HG03175 (cell line): Measurements from ENCODE around the gene ZNF445.
"Not testable (repeated sequence)": the region's sequence is repeated elsewhere in the genome, so short reads cannot be mapped to it uniquely, and the experiment has no call there.

Experiments
- ATAC-seq: cut with Tn5 transposase; IDR thresholded peaks from one replicate; pipeline ENCODE4 v1.9.1; 2021; ENCODE audit warnings: mild to moderate bottlenecking, moderate library complexity; ENCODE audit not compliant: unreplicated experiment

Gene ZNF445

DNA sequence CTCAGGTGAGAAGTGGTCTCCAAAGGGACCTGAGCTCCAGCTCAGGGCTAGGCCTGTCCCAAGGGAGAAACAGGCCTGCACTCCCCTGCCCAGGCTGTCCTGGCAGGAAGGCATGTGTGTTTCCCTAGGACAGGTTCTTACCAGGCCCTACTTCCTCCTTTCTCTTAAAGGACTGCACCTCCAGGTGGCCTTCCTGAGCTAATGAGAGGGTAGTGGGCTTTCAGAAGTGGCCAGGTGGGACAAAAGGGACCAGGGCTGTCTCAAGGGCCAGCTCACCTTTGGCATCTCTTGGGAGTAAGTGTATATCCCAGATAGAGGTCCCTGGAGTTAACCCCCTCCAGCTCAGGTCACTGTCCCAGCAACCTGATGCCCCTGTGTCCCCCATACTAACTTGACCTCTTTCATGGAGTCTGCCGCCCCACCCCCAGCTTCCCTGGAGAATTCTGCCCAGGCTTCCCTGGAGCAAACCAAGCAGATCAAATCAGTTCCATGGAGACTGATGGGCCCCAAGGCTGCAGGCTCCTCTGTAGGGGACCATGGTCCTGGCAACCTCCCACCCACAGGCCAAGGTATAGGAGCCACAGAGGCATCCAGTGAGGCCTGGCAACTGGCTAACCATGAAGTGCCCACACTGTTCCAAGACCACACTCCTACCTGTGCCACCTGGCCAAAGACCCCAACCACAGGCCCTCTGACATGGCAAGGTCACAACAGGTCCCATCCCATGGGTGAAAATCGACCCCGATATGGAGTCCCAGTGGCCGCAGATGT lies 67.6 kb downstream of the ZNF445 start:
- no peak for ATAC-seq

DNA sequence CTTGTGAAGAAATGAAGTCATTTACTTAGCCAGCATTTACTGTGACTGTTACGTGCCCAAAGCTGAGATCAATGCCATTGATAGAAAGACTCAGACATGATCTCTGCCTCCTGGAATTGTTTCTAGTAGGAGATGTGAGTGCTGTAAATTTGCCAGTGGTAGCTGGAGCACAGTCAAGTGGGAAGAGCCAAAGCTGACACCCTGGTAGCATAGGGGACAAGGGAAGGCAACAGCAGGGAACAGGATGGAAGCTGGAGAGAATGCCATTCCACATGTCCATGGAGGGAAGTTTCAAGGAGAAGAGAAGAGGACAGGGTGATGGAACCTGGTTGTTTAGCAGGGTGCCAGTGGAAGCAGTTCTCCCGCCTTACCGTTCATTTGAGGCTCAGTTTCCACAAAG lies 74.9 kb downstream of the ZNF445 start:
- ATAC-seq: no peak

DNA sequence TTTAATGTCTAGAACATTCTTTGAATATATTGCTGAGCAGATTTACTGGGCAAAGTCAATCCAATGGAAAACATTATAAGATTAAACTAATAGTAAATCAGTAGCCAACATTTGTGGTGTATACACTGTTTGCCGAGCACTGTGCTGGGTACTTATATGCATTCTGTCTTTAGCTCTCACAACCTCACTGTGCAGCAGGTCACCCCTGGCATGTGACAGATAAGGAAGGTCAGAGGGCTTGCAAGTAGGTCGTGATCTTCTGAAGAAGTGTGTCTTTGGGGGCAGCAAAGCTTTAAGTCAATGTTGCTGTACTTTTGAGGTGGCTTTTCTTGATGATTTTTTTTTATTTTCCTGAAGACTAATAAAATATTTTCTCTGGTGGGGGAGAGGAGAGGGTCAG lies 76.7 kb downstream of the ZNF445 start:
- no peak for ATAC-seq

DNA sequence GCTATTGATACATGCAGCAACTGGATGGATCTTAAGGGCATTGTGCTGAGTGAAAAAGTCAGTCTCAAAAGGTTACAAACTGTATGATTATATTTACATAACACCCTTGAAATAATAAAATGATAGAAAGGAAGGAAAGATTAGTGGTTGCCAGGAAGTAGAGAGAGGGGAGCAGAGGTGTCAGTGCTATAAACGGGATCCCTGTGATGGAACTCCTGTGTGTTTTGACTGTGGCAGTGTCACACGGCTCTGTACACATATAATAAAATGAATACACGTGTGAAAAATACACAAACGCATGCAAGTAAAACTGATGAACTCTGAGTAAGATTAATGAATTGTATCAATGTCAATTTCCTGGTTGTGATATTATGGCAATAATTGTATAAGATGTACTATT lies 78.6 kb downstream of the ZNF445 start:
- no peak for ATAC-seq

DNA sequence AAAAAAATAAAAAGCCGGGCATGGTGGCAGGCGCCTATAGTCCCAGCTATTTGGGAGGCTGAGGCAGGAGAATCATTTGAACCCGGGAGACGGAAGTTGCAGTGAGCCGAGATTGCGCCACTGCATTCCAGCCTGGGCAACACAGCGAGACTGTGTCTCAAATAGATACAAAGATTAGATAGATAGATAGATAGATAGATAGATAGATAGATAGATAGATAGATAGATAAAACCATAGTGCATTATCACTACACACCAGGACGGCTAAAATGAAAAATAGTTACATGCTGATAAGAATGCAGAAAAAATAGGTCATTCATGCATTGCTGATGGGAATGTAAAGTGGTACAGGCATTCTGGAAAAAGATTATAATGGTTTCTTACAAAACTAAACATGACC lies 79.2 kb downstream of the ZNF445 start:
- ATAC-seq: not testable (repeated sequence)

DNA sequence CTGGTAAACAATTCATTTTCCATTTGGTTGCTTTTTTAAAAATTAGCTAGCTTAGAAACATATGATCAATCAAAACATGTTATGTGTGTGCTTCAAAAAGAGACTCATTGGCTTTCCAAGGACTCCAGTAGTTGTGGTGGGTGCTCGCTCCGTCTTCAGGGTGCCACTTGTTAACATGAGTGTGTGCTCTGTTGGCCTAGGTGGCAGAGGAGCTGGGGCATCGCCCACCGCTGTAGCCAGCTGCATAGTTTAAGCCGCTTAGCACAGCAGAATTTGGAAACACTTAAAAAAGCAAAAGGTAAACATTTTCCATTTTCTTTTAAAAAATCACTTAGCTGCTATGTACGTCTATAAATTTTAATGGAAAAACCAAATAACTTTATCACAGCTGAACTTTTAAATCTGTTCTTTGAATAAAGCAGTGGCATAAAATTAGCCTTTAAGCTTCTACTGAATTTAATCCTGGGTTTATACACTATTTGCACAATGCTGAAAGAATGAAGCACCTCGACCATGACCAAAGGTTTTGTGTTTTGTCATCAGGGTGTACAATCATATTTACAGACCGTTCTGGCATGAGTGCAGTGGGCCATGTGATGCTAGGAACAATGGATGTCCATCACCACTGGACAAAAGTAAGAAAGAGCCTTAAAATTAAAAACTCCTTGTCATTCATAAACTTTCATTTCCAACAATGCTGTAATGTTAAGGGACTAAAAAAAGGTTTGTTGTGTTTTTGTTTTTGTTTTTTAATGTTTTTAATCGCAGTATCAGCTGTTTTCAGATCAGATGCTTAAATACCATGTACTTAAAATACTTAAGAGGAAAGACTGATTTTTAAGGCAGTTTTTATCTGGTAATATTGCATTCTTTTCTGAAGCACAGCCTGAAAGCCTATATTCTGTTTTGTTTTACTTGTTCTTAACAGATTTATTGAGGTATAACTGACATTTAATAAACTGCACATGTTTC lies 81.0 kb downstream of the ZNF445 start:
- no peak for ATAC-seq

DNA sequence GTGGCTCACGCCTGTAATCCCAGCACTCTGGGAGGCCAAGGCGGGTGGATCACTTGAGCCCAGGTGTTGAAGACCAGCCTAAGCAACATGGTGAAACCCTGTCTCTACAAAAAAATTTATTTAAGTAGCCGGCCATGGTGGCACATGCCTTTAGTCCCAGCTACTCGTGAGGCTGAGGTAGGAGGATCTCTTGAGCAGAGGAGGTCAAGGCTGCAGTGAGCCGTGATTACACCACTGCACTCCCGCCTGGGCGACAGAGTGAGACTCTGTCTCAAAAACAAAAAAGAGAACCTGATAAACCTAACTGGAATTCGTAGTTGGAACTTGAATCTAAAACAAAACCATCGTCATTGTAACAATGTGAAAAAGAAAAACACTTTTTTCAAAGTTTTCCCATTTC lies 81.8 kb downstream of the ZNF445 start:
- no peak for ATAC-seq

DNA sequence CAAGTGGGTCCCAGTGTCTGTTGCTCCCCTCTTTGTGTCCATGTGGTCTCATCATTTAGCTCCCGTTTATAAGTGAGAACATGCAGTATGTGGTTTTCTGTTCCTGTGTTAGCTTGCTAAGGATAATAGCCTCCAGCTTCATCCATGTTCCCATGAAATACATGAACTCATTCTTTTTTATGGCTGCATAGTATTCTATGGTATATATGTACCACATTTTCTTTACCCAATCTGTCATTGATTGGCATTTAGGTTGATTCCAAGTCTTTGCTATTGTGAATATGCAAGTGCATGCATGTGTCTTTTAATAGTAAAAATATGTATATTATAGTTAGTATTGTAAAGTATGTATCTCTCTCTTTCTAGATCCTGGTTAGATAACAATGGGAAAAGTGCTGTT lies 85.0 kb downstream of the ZNF445 start:
- ATAC-seq: no peak

DNA sequence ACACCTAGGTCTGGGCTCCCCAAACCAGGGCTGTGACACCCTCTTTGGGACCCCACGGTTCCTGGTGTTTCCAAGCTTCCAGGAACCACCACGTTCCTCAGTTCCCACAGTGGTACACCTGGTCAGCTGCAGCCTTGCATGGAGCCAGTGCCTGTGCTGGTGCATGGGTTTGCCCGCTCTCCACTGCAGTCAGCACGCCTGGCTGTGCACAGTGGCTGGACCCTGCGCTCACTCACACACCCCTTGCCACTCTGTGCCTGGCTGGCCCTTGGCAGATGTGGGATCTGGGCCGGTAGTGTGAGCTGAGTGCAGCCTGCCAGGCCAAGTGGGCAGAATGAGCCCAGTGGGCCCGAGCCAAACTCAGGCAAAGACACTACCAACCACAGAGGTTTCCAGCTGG lies 90.1 kb downstream of the ZNF445 start:
- ATAC-seq: no peak
